Endothelial cell of umbilical vein (primary cell): ENCODE data around the gene DSCAML1. TPM values are rescaled to one million over a fixed set of nuclear protein-coding genes. Genes with fewer than 3 reads are reported as not detected.

Source experiments
- BruUV-seq: library from RNA; stranded (reverse); fragments of 400-500 nt; replicated peaks from 2 replicates; lab custom pipeline; 2021; lab: Mats Ljungman, UMichigan
- CTCF ChIA-PET: fragments of 300-600, 350-600 bp; sonication (Branson Sonifier 250); formaldehyde crosslinking; loops from one replicate; lab custom pipeline; 2021; ENCODE audit warnings: antibody characterized with exemption, inconsistent platforms; lab: Charles Lee
- POLR2A ChIA-PET: fragments of 300-600, 350-600 bp; sonication (Branson Sonifier 250); formaldehyde crosslinking; loops from one replicate; lab custom pipeline; 2021; ENCODE audit warnings: antibody characterized with exemption, inconsistent platforms; lab: Charles Lee
- DNase-seq: peaks from one replicate; pipeline ENCODE4 v3.0.0-alpha.2; 2011; ENCODE audit warnings: low read depth, low spot score
- FAIRE-seq: peaks from 2 replicates; lab custom pipeline; 2011; peaks lifted over from hg19 to GRCh38; lab: Jason Lieb, UNC
- H2AFZ ChIP-seq: 2 replicates; pipeline ENCODE4 v1.6.0; 2012; ENCODE audit warnings: low read depth, low read length, control low read depth, inconsistent platforms
- H3K27ac ChIP-seq: 2 replicates; pipeline ENCODE4 v1.5.1; 2011; ENCODE audit warnings: low read depth, mild to moderate bottlenecking, control low read depth, low read length, moderate library complexity; ENCODE audit not compliant: insufficient read depth
- H3K27me3 ChIP-seq, 2 experiments: 2 replicates each; pipeline versions ENCODE4 v1.6.0 to v1.6.1; 2011; ENCODE audit warnings: low read length in 2 of 2, mixed read lengths in 1 of 2; ENCODE audit not compliant: control insufficient read depth in 2 of 2, insufficient read depth in 2 of 2
- H3K36me3 ChIP-seq, 2 experiments: 2 replicates in 1 of 2; 3 replicates in 1 of 2; pipeline ENCODE4 v1.5.1; 2011; ENCODE audit warnings: low read length in 2 of 2, mild to moderate bottlenecking in 1 of 2, moderate library complexity in 1 of 2; ENCODE audit not compliant: control insufficient read depth in 2 of 2, insufficient read depth in 2 of 2; ENCODE audit errors: extremely low read depth in 1 of 2
- H3K4me1 ChIP-seq: 3 replicates; pipeline ENCODE4 v1.5.1; 2011; ENCODE audit warnings: mild to moderate bottlenecking, low read length; ENCODE audit not compliant: control insufficient read depth, insufficient read depth; ENCODE audit errors: extremely low read depth
- H3K4me2 ChIP-seq: 2 replicates; pipeline ENCODE4 v1.6.1; 2011; ENCODE audit warnings: low read length, control low read depth, mixed read lengths; ENCODE audit not compliant: insufficient read depth
- H3K4me3 ChIP-seq, 3 experiments: fragments of 200-600 bp in 1 of 3; sonication (generic), shearing (Covaris generic) in 1 of 3; replicated peaks in 1 of 3; 2 replicates each; pipeline ENCODE4 v1.5.1; 2011 to 2016; ENCODE audit warnings: control low read depth in 3 of 3, low read length in 3 of 3, mild to moderate bottlenecking in 2 of 3, inconsistent platforms in 1 of 3, low read depth in 1 of 3, moderate library complexity in 1 of 3; ENCODE audit not compliant: insufficient read depth in 1 of 3
- H3K79me2 ChIP-seq: 2 replicates; pipeline ENCODE4 v1.6.0; 2012; ENCODE audit warnings: low read length, inconsistent platforms; ENCODE audit not compliant: control insufficient read depth, insufficient read depth
- H3K9ac ChIP-seq: replicated peaks from 2 replicates; pipeline ENCODE3; 2011; ENCODE audit warnings: low read length, control low read depth; ENCODE audit not compliant: insufficient read depth; ENCODE audit errors: extremely low read depth
- H3K9me1 ChIP-seq: replicated peaks from 3 replicates; pipeline ENCODE4 v1.6.0; 2011; ENCODE audit warnings: mild to moderate bottlenecking, low read length; ENCODE audit not compliant: control insufficient read depth, insufficient read depth; ENCODE audit errors: extremely low read depth
- H3K9me3 ChIP-seq: replicated peaks from 2 replicates; pipeline ENCODE4 v1.5.1; 2012; ENCODE audit warnings: low read length, inconsistent platforms; ENCODE audit not compliant: control insufficient read depth, insufficient read depth
- H4K20me1 ChIP-seq: replicated peaks from 2 replicates; pipeline ENCODE3; 2011; ENCODE audit warnings: mild to moderate bottlenecking, low read length; ENCODE audit not compliant: control insufficient read depth, insufficient read depth; ENCODE audit errors: extremely low read depth
- CTCF ChIP-seq, 2 donors: IDR thresholded peaks; 1 replicate in 1 of 2; 2 replicates in 1 of 2; pipeline ENCODE4 v1.5.1; 2011; ENCODE audit warnings: low read length in 2 of 2, mild to moderate bottlenecking in 2 of 2, moderate library complexity in 2 of 2, control low read depth in 1 of 2, inconsistent platforms in 1 of 2, low read depth in 1 of 2; ENCODE audit not compliant: insufficient read depth in 1 of 2; ENCODE audit errors: extremely low read depth in 1 of 2
- EZH2 ChIP-seq: IDR thresholded peaks from 2 replicates; pipeline ENCODE4 v1.6.1; 2012; ENCODE audit warnings: borderline replicate concordance, low read depth, mild to moderate bottlenecking, moderate library complexity, low read length, inconsistent platforms; ENCODE audit not compliant: severe bottlenecking
- FOS ChIP-seq: IDR thresholded peaks from 2 replicates; pipeline ENCODE4 v1.6.1; 2011; ENCODE audit warnings: mild to moderate bottlenecking, low read length, moderate library complexity, borderline replicate concordance; ENCODE audit not compliant: insufficient read depth
- GATA2 ChIP-seq: IDR thresholded peaks from 2 replicates; pipeline ENCODE4 v1.7.0; 2011; ENCODE audit warnings: low read depth, mild to moderate bottlenecking, moderate library complexity, mixed read lengths, low read length; ENCODE audit not compliant: insufficient read length, insufficient read depth
- JUN ChIP-seq: IDR thresholded peaks from 2 replicates; pipeline ENCODE4 v1.6.1; 2011; ENCODE audit warnings: borderline replicate concordance, low read depth; ENCODE audit not compliant: insufficient read length, insufficient read depth
- MYC ChIP-seq: IDR thresholded peaks from one replicate; pipeline ENCODE4 v1.6.1; 2011; ENCODE audit warnings: mild to moderate bottlenecking, low read depth, low read length
- POLR2A ChIP-seq: IDR thresholded peaks from 2 replicates; pipeline ENCODE4 v1.6.1; 2012; ENCODE audit warnings: low read depth, mild to moderate bottlenecking, control low read depth, low read length
- POLR2AphosphoS5 ChIP-seq: IDR thresholded peaks from 2 replicates; pipeline ENCODE4 v1.6.1; 2012; ENCODE audit warnings: low read depth, mild to moderate bottlenecking, control low read depth, low read length, moderate library complexity; ENCODE audit not compliant: insufficient read depth
- dilution Hi-C: fragments of 300-500 bp; cut with MboI; formaldehyde crosslinking; loops from one replicate; pipeline ENCODE4 v1.15.0; 2019; ENCODE audit warnings: low sequenced_read_pairs; ENCODE audit not compliant: extremely low pct_ligation_motif_present
- intact Hi-C: fragments of 100-400 bp; cut with micrococcal nuclease; formaldehyde crosslinking; loops from one replicate; pipeline ENCODE4 v1.10.0; 2022
- polyA plus RNA-seq, 4 experiments: library from polyadenylated mRNA; depleted of rRNA in 3 of 4; stranded (reverse) in 3 of 4; unstranded in 1 of 4; fragments of >200 nt; gene quantifications; 2 replicates each; pipeline versions ENCODE4 v1.2.1 to v1.2.3, GENCODE V29; 2011 to 2012; ENCODE audit warnings: missing spikeins in 1 of 4
- total RNA-seq: library from RNA; stranded (reverse); gene quantifications from 2 replicates; pipeline ENCODE4 v1.2.3, GENCODE V29; 2021
- TF ChIP-seq, protein P1 (sequence below): IDR thresholded peaks from 2 replicates; pipeline ENCODE4 v1.6.1; 2011; ENCODE audit not compliant: insufficient read depth, insufficient read length

Gene DSCAML1
- total and polyA plus RNA-seq, 2 donors (not counting 3 experiments of a cell fraction or from before 2014, with no cell fraction given), result not detected

DNA sequence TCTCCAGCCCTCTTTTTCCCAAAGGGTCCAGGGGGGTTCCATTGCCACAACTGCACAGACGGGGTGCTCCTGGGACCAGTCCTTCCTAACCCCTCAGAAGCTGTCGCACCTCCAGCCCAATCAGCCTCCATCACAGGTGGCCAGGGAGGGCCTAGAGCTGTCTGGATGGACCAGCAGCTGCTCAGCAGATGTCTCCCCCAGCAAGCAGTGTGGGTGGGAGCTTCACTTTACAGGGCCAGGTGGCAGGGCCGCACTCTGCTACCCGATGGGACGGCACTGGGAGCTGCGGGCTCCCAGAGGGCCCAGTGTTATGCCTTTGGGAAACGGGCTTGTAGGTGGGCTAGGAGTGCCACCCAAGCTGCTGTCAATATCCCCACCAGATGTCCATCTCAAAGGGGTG lies 120.5 kb downstream of the DSCAML1 start:
- intact Hi-C loops (no loop called here), dilution Hi-C loops (no loop called here)
- BruUV-seq, result no TSS peak
- CTCF ChIA-PET, result no interaction called here
- H2AFZ ChIP-seq, result no peak overlapping the region
- POLR2A ChIA-PET, result no interaction called here
- no peak overlapping the region for H3K9ac ChIP-seq
- H3K27me3 ChIP-seq, result no peaks in the 10 kb centered on the region
- no peaks in the 10 kb centered on the region for H3K36me3 ChIP-seq
- H3K9me1 ChIP-seq, result no peaks in the 10 kb centered on the region
- no peak for DNase-seq
- no peak overlapping the region for H3K4me2 ChIP-seq
- H3K27ac ChIP-seq, result no peak overlapping the region
- no peaks in the 10 kb centered on the region for H3K4me1 ChIP-seq
- FAIRE-seq, result no peak
- H3K4me3 ChIP-seq, result no peak overlapping the region
- no peaks in the 10 kb centered on the region for H3K9me3 ChIP-seq
- TF ChIP-seq MYC (no peak), POLR2AphosphoS5 (no peak), JUN (no peak), CTCF (IDR thresholded peaks at IDR 0.05; ENCODE audit: extremely low read depth in 1 of 2, insufficient read depth in 1 of 2, low read depth in 1 of 2, low read length in 2 of 2) (no peak), GATA2 (no peak), EZH2 (no peak), FOS (no peak), POLR2A (no peak)
- TF ChIP-seq, protein P1, sequence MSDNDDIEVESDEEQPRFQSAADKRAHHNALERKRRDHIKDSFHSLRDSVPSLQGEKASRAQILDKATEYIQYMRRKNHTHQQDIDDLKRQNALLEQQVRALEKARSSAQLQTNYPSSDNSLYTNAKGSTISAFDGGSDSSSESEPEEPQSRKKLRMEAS, result no peak
- no peaks in the 10 kb centered on the region for H4K20me1 ChIP-seq
- no peaks in the 10 kb centered on the region for H3K79me2 ChIP-seq
